ENCODE data around the gene FBXL17. TPM values are rescaled to one million over a fixed set of nuclear protein-coding genes. Genes with fewer than 3 reads are reported as not detected.

Gene FBXL17
- total RNA-seq, 4 donors from 2014 or later = 11.5 to 28.6 (median 19.9) TPM

DNA sequence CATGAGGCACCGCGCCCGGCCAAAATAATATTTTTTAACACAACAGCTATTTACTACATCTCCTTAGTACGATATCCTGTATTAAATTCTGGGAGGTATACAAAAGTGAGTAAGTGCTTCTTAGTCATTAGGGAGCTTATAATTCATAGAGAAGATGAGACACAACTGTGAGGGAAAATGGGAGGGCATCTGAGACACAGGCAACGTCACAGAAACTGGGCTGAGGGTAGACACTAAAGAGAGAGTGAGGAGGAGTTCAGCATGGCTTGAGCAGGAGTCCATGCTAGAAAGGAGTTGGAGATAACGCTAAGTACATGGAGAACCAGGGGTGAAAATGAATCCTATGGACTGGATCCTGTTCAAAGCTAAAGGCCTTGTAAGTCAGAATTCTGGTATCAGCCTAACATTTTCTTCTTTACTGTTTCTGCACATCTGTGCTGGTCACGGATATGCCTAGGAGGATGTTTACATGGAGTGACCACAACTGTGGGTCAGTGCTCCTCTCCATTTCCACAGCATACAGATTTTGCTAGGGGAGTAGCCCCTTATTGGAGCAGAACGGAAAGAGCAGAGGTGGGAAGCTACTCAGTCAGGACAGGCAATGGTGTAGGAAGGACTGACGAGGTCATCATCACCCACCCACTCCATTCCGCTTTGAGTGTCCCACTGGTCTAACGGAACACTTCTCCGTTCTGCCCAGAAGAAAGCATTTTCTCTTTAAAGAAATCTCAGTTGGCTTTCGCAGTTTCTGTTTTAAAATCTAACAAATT, 400.8 kb downstream of the FBXL17 start:
- no peaks in the 10 kb centered on the region for H3K4me1 ChIP-seq
- no peaks in the 10 kb centered on the region for H3K9me3 ChIP-seq
- no peak for DNase-seq
- H3K27ac ChIP-seq = no peak overlapping the region
- H3K4me3 ChIP-seq = no peak overlapping the region
- intact Hi-C loops (cut with DNase I; ENCODE audit: low total_unique reads) = no loop called here
- H3K36me3 ChIP-seq = no peaks in the 10 kb centered on the region
- no peaks in the 10 kb centered on the region for H3K27me3 ChIP-seq
- TF ChIP-seq, protein P1, sequence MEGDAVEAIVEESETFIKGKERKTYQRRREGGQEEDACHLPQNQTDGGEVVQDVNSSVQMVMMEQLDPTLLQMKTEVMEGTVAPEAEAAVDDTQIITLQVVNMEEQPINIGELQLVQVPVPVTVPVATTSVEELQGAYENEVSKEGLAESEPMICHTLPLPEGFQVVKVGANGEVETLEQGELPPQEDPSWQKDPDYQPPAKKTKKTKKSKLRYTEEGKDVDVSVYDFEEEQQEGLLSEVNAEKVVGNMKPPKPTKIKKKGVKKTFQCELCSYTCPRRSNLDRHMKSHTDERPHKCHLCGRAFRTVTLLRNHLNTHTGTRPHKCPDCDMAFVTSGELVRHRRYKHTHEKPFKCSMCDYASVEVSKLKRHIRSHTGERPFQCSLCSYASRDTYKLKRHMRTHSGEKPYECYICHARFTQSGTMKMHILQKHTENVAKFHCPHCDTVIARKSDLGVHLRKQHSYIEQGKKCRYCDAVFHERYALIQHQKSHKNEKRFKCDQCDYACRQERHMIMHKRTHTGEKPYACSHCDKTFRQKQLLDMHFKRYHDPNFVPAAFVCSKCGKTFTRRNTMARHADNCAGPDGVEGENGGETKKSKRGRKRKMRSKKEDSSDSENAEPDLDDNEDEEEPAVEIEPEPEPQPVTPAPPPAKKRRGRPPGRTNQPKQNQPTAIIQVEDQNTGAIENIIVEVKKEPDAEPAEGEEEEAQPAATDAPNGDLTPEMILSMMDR (IDR thresholded peaks at IDR 0.05) = no peak
- no peak for TF ChIP-seq POLR2A (IDR thresholded peaks at IDR 0.05)

DNA sequence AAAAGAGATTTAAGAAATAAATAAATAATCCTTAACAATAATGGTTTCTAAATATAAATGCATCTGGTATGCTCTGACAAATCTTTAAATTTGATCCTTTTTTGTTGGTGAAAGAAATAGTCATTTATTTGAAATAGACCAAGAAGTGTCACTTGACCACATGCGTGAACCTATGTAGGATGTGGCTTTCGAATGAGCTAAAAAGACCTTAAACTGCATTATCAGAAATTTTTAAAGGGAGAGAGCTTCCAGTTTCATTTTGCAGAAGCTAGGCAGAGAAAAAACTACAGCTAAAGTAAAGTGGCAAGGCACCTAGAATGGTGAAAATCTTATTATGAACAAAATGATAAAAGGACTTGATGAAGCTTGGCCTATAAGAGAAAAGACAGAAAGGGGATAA, 402.0 kb downstream of the FBXL17 start:
- H3K27me3 ChIP-seq = no peaks in the 10 kb centered on the region
- no peaks in the 10 kb centered on the region for H3K4me1 ChIP-seq
- no peak overlapping the region for H3K27ac ChIP-seq
- no peaks in the 10 kb centered on the region for H3K36me3 ChIP-seq
- DNase-seq = no peak
- TF ChIP-seq, protein P1 (IDR thresholded peaks at IDR 0.05) = no peak
- TF ChIP-seq POLR2A (IDR thresholded peaks at IDR 0.05) = no peak
- no peak overlapping the region for H3K4me3 ChIP-seq
- intact Hi-C loops (cut with DNase I; ENCODE audit: low total_unique reads) = no loop called here
- H3K9me3 ChIP-seq = no peaks in the 10 kb centered on the region

DNA sequence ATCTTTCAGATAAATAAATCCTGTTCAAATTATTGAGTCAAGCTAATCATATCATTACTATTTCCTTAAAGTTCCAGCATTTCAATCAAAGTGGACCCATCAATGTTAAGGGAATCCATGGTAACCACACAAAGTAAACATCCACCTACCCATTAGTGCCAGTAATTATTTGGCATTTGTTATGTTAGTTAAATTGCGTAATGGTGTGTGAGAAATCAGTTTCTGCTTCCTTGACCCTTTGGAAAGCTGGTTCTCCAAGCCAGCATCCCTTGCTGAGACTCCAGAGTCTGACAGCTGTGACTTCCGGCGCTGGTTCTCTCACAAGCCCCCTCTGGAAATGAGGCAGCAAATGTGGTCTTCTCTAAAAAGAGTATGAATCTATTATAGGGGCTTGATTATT, 402.6 kb downstream of the FBXL17 start:
- Histone ChIP-seq H3K9me3 (no peaks in the 10 kb centered on the region), H3K27ac (no peak overlapping the region), H3K4me3 (no peak overlapping the region), H3K36me3 (no peaks in the 10 kb centered on the region), H3K4me1 (no peaks in the 10 kb centered on the region), H3K27me3 (no peaks in the 10 kb centered on the region)
- DNase-seq = no peak
- intact Hi-C loops (cut with DNase I; ENCODE audit: low total_unique reads) = no loop called here
- TF ChIP-seq, protein P1 (IDR thresholded peaks at IDR 0.05) = no peak
- TF ChIP-seq POLR2A (IDR thresholded peaks at IDR 0.05) = no peak

DNA sequence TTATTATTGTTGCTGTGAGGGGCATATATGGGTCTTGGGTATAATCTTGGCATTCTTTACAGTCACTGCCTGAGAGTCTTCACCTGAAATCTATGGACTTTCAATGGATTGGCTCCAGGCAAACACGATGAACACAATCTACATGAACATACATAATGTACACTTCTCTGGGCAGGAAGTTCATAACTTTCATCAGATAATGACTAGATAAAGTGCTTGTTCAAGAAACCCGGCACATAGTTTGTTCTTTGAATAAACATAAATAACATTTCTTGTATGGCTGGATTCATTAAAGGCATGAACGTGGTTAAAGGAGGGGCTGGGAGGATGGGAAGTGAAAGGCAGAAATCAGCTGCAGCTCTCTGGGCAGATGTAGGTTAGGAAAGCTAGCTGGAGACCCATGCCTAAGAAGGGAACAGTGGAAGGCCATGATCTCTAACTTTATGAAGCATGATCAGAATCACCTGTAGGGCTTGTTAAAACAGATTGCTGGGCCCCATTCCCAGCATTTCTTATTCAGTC, 404.3 kb downstream of the FBXL17 start:
- intact Hi-C loops (cut with DNase I; ENCODE audit: low total_unique reads) = no loop called here
- Histone ChIP-seq H3K9me3 (no peaks in the 10 kb centered on the region), H3K4me1 (no peaks in the 10 kb centered on the region), H3K4me3 (no peak overlapping the region), H3K27me3 (no peaks in the 10 kb centered on the region), H3K36me3 (no peaks in the 10 kb centered on the region), H3K27ac (no peak overlapping the region)
- TF ChIP-seq, protein P1 (IDR thresholded peaks at IDR 0.05) = no peak
- TF ChIP-seq POLR2A (IDR thresholded peaks at IDR 0.05) = no peak
- no peak for DNase-seq

DNA sequence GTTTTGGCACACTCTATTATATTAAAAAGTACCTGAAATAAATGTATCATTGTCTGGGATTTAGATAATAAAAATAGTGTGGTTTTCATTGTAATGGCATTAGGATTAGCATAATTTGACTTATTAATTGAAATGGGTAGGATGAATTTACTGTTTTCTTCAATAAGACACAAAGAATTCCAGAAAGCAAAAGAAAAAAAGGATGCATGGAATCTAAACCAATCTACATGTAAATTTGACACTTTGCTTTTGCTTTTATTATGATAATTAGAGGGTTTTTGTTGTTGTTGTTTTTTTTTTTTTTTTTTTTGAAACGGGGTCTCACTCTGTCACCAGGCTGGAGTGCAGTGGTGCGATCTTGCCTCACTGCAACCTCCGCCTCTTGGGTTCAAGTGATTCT, 406.3 kb downstream of the FBXL17 start:
- DNase-seq = no peak
- Histone ChIP-seq H3K4me1 (no peaks in the 10 kb centered on the region), H3K27ac (no peak overlapping the region), H3K9me3 (no peaks in the 10 kb centered on the region), H3K27me3 (no peaks in the 10 kb centered on the region), H3K36me3 (no peaks in the 10 kb centered on the region), H3K4me3 (no peak overlapping the region)
- intact Hi-C loops (cut with DNase I; ENCODE audit: low total_unique reads) = no loop called here
- TF ChIP-seq, protein P1 (IDR thresholded peaks at IDR 0.05) = no peak
- TF ChIP-seq POLR2A (IDR thresholded peaks at IDR 0.05) = no peak
